HG02981 (cell line): ENCODE measurements around the gene FAM107A.

Experiments
- ATAC-seq: cut with Tn5 transposase; IDR thresholded peaks from one replicate; pipeline ENCODE4 v1.9.1; 2021; ENCODE audit warnings: mild to moderate bottlenecking, moderate library complexity; ENCODE audit not compliant: unreplicated experiment

FAM107A gene

DNA sequence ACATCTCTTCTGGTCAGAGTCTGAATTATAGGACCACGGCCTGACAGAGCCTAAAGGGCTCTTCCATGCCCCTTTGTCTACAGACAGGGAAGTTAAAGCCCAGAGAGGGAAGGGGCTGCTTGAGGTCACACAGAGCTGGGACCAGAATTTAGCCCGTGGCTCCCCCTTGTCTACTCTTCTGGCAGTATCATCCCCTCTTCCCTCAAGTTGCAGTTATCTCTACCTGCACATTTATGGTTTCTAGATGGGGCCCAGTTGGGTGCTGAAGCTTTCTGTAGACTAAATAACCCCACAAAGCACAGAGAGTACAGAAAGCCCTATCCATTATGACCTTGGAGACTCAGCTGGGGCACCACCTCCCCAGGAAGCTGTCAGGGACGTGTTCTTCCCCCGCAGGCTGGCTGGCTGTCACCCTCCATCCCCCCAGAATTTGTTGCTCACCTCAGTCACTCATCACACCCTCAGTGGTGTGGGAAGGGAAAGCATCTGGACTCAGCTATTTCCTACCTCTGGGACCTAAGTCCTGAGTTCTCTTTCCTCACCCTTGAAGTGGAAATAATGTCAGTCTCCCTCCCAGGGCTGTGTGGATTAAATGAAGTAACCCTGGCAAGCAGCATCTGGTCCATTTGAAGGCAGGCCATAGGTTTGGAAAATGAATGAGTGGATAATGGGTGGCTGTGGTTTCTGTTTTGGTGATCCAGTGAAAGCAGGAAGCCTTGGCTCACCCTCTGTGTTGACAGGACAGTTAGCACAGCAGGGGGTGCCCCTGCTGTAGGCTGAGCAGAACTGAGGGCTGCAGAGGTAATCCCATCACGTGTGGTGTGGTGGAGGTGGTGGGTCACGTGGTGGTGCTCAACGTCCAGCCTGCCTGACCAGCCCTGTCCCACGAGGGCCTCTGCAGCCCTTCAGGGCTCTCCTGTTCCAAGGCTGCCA, 56.5 kb downstream of the FAM107A start:
- no peak for ATAC-seq

DNA sequence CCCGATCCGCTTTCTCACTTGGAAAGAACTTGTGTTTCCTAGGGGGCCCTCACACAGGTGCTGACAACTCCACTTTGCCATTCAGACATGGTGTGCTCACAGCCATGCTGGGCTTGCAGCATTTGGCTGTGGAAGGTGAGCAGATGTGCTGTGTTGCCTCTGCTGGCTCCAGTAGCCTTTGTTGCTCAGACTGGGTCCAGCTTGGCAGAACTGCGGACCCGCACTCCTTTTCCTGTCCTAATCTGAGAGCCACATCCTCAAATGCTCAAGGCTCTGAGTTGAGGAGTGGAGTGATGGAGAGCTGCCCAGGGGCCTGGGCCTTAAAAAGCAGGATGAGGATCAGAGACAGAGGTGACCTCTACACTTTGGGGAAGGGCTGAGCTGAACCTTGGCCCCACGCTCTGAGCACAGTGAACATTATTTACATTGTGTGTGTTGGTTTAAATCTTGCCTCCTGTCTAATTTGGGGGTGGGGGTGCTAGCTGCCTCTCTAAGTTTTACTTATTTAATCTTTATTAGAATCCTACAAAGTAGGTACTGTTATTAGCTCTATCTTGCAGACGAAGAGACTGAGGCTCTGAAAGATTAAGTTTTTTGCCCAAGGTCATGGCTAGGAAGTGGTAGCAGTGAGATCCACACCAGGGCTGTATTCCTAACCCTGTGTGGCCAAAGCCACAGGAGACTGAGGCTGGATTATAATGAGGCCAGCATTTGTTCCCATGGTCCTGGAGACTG, 57.4 kb downstream of the FAM107A start:
- no peak for ATAC-seq

DNA sequence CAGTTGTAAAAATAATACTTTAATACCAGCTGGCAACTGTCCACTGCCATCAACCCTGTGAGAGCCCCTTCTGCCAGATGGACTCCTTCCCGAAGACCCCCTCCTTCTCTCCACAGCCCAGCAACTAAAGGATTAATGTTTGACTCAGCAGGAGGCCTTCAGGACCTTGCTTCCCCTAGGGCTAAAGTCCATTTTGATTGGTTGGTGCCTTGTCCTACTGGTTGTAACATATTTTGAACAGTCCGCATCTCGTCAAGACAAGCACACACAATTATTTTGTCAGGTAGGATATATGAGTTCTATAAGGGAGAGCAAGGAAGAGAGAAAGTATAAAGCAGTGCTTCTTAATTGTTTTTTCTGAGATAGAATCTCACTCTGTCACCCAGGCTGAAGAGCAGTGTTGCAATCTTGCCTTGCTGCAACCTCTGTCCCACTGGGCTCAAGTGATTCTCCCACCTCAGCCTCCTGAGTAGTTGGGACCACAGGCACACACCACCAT, 58.9 kb downstream of the FAM107A start:
- no peak for ATAC-seq

DNA sequence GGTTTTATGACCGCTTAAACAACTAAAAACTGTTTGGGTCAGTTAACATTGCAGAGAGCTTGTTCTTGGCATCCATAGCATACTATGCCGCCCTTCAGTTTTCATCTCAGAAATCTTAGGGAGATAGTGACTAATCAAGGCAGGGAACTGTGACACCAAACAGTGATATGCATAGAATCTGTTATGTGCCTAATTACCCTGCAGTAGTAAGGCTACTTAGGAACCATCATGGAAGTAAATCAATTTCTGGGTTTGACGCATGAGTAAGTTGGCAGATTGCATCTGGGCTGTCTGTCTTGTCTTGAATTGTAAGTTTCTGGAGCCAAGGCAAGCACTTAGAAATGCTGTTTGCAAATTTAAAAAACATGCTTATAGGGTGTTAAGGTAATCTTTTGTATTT, 62.8 kb downstream of the FAM107A start:
- ATAC-seq: no peak
